Liver (tissue), 9 donors: ENCODE measurements around the gene CFAP70. TPM values are rescaled to one million over a fixed set of nuclear protein-coding genes. Genes with fewer than 3 reads are reported as not detected.

Experiments used
- DNase-seq: peaks from one replicate; pipeline ENCODE4 v3.0.0-alpha.2; 2017; ENCODE audit warnings: low spot score
- H3K27ac ChIP-seq, 2 donors: one replicate each; pipeline ENCODE4 v1.7.0; 2013; ENCODE audit warnings: inconsistent platforms in 2 of 2, low read length in 2 of 2, control low read depth in 1 of 2, low read depth in 1 of 2, mild to moderate bottlenecking in 1 of 2
- H3K27me3 ChIP-seq, 4 donors: one replicate each; pipeline versions ENCODE4 v1.6.1 to v1.7.0; 2013; ENCODE audit warnings: low read length in 3 of 4, inconsistent platforms in 1 of 4, mild to moderate bottlenecking in 1 of 4, moderate library complexity in 1 of 4; ENCODE audit not compliant: control insufficient read depth in 4 of 4, insufficient read depth in 4 of 4
- H3K36me3 ChIP-seq, 4 donors: one replicate each; pipeline versions ENCODE4 v1.6.1 to v1.7.0; 2013; ENCODE audit warnings: low read length in 3 of 4, mild to moderate bottlenecking in 3 of 4, low read depth in 1 of 4, moderate library complexity in 1 of 4; ENCODE audit not compliant: control insufficient read depth in 4 of 4, insufficient read depth in 3 of 4
- H3K4me1 ChIP-seq, 4 donors: one replicate each; pipeline versions ENCODE4 v1.6.1 to v1.7.0; 2013; ENCODE audit warnings: low read length in 3 of 4, mild to moderate bottlenecking in 3 of 4, moderate library complexity in 1 of 4; ENCODE audit not compliant: control insufficient read depth in 4 of 4, insufficient read depth in 4 of 4
- H3K4me3 ChIP-seq, 3 donors: one replicate each; pipeline versions ENCODE4 v1.6.1 to v1.7.0; 2013; ENCODE audit warnings: low read length in 3 of 3, control low read depth in 1 of 3, low read depth in 1 of 3, mild to moderate bottlenecking in 1 of 3
- H3K9ac ChIP-seq, 2 donors: one replicate each; pipeline ENCODE4 v1.7.0; 2013; ENCODE audit warnings: low read length in 2 of 2, mild to moderate bottlenecking in 2 of 2, moderate library complexity in 2 of 2, control low read depth in 1 of 2, low read depth in 1 of 2
- H3K9me3 ChIP-seq, 4 donors: one replicate each; pipeline versions ENCODE4 v1.6.1 to v1.7.0; 2013; ENCODE audit warnings: low read length in 3 of 4; ENCODE audit not compliant: control insufficient read depth in 4 of 4
- EGR1 ChIP-seq, 2 donors: IDR thresholded peaks; 2 replicates each; pipeline ENCODE4 v1.6.1; 2016 to 2018; ENCODE audit warnings: antibody characterized with exemption in 2 of 2, low read depth in 2 of 2
- FOXA2 ChIP-seq: IDR thresholded peaks from 2 replicates; pipeline ENCODE4 v1.6.1; 2016; ENCODE audit warnings: antibody characterized with exemption
- GABPA ChIP-seq, 2 donors: IDR thresholded peaks in 1 of 2; conservative IDR thresholded peaks in 1 of 2; 2 replicates each; pipeline ENCODE4 v1.6.1; 2016; ENCODE audit warnings: antibody characterized with exemption in 2 of 2, mild to moderate bottlenecking in 1 of 2, moderate library complexity in 1 of 2
- HNF4G ChIP-seq: IDR thresholded peaks from 2 replicates; pipeline ENCODE4 v1.6.1; 2016; ENCODE audit warnings: antibody characterized with exemption
- JUND ChIP-seq, 2 donors: IDR thresholded peaks; 2 replicates each; pipeline ENCODE4 v1.6.1; 2016; ENCODE audit warnings: antibody characterized with exemption in 2 of 2
- NR2F2 ChIP-seq: IDR thresholded peaks from 2 replicates; pipeline ENCODE4 v1.6.1; 2016; ENCODE audit warnings: antibody characterized with exemption
- RAD21 ChIP-seq, 2 donors: IDR thresholded peaks; 2 replicates each; pipeline ENCODE4 v1.6.1; 2016; ENCODE audit warnings: antibody characterized with exemption in 2 of 2, mild to moderate bottlenecking in 2 of 2
- RXRA ChIP-seq, 2 donors: IDR thresholded peaks; 2 replicates each; pipeline ENCODE4 v1.6.1; 2017 to 2018; ENCODE audit warnings: antibody characterized with exemption in 2 of 2, mild to moderate bottlenecking in 1 of 2
- SP1 ChIP-seq: IDR thresholded peaks from 2 replicates; pipeline ENCODE4 v1.6.1; 2018; ENCODE audit warnings: antibody characterized with exemption, mild to moderate bottlenecking
- TAF1 ChIP-seq: conservative IDR thresholded peaks from 2 replicates; pipeline ENCODE4 v1.6.1; 2016; ENCODE audit warnings: antibody characterized with exemption, mild to moderate bottlenecking
- YY1 ChIP-seq: IDR thresholded peaks from 2 replicates; pipeline ENCODE4 v1.6.1; 2016; ENCODE audit warnings: antibody characterized with exemption, mild to moderate bottlenecking
- WGBS: extraction: QIAGEN DNeasy Blood & Tissue Kit; methylation state at CpG from one replicate; pipeline ENCODE4 v1.1.7; 2013; 5-methylcytosine and 5-hydroxymethylcytosine counted together
- polyA plus RNA-seq, 2 donors: library from polyadenylated mRNA; stranded (reverse) in 1 of 2; unstranded in 1 of 2; fragments of 200-250 nt in 1 of 2; fragments of >200 nt in 1 of 2; fragmentation: Nextera tagmentation in 1 of 2; extraction: Ambion mirVana in 1 of 2; gene quantifications; one replicate each; pipeline versions ENCODE4 v1.2.1 to v1.2.3, GENCODE V29; 2013 to 2015
- total RNA-seq, 2 donors: library from RNA; depleted of rRNA; stranded (reverse); fragments of >200 nt; gene quantifications; one replicate each; pipeline ENCODE4 v1.2.3, GENCODE V29; 2014
- TF ChIP-seq, protein P1 (sequence below): IDR thresholded peaks from 2 replicates; pipeline ENCODE4 v1.6.1; 2016; ENCODE audit warnings: antibody characterized with exemption
- TF ChIP-seq, protein P2 (sequence below): IDR thresholded peaks from 2 replicates; pipeline ENCODE4 v1.6.1; 2016; ENCODE audit warnings: antibody characterized with exemption
- TF ChIP-seq, protein P3 (sequence below): fragments of 150-350 bp; IDR thresholded peaks from 2 replicates; pipeline ENCODE4 v1.5.1; 2017; ENCODE audit warnings: improper control_type of control experiment, low read depth, low read length; ENCODE audit not compliant: missing input control
- TF ChIP-seq, protein P4 (sequence below): IDR thresholded peaks from 2 replicates; pipeline ENCODE4 v1.6.1; 2016; ENCODE audit warnings: antibody characterized with exemption
- donor health status: healthy.
- donor health status: healthy.
- donor health status: healthy.
- donor health status: healthy.
- donor health status: healthy.

CFAP70 gene
- total and polyA plus RNA-seq, 4 donors, result 0.46 to 2.3 (median 0.80) TPM

DNA sequence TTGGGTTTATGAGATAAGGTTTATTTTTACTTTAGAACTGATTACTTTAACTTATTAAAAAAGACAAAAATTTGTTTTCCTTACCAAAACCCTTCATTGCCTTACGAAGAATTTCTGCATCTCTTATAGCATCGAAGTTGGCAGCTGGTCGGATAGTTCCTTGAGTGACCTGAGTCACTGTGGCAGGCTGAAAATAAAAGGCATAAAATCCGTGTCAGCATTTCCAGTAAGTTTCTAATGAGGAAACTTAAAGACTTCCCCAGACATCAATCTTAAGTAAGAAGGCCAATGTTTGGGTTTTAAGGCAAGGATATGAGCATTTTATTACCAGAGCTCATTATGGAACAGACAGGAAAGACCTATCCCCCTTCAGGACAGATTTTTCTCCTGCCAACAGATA lies 29.6 kb upstream of the CFAP70 start:
- Histone ChIP-seq H3K9me3 (no peaks in the 10 kb centered on the region), H3K4me1 (no peaks in the 10 kb centered on the region)
- 90% methylated on average over 4 of the region's 4 CpGs for WGBS

DNA sequence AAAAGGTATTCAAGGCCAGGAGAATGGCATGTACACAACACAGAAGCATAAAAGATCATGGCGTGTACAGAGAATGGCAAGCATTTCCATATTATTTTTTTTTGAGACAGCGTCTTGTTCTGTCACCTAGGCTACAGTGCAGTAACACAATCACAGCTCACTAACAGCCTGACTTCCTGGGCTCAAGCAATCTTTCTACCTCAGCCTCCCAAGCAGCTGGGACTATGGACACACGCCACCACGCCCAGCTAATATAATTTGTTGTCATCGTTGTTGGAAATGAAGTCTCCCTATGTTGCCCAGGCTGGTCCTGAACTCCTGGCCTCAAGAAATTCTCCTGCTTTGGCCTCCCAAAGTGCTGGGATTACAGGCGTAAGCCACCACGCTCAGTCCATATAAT lies 27.9 kb upstream of the CFAP70 start:
- H3K36me3 ChIP-seq, result peaks cover 16 to 70% (median 62%) of the 10 kb centered on the region in 4 donors
- H3K9ac ChIP-seq, result no peak overlapping the region
- whole genome bisulfite sequencing, result 93% methylated on average over 7 of the region's 7 CpGs
- H3K27ac ChIP-seq, result no peak overlapping the region
- TF ChIP-seq HNF4G (no peak), JUND (IDR thresholded peaks at IDR 0.05) (no peak), YY1 (no peak), RXRA (IDR thresholded peaks at IDR 0.05) (no peak), TAF1 (no peak), SP1 (no peak), EGR1 (IDR thresholded peaks at IDR 0.05; ENCODE audit: low read depth in 2 of 2) (no peak)
- TF ChIP-seq, protein P1, sequence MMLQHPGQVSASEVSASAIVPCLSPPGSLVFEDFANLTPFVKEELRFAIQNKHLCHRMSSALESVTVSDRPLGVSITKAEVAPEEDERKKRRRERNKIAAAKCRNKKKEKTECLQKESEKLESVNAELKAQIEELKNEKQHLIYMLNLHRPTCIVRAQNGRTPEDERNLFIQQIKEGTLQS, result no peak
- TF ChIP-seq, protein P2, sequence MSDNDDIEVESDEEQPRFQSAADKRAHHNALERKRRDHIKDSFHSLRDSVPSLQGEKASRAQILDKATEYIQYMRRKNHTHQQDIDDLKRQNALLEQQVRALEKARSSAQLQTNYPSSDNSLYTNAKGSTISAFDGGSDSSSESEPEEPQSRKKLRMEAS, result no peak
- H3K9me3 ChIP-seq, result no peaks in the 10 kb centered on the region
- H3K27me3 ChIP-seq, result no peaks in the 10 kb centered on the region
- no peak for DNase-seq
- H3K4me3 ChIP-seq, result no peak overlapping the region
- H3K4me1 ChIP-seq, result no peaks in the 10 kb centered on the region

More for the DNA sequence above, 29.6 kb upstream of the CFAP70 start:
- H3K4me3 ChIP-seq, result no peak overlapping the region
- no peak overlapping the region for H3K9ac ChIP-seq
- peaks cover 16 to 56% (median 49%) of the 10 kb centered on the region in 4 donors for H3K36me3 ChIP-seq
- no peak overlapping the region for H3K27ac ChIP-seq
- H3K27me3 ChIP-seq, result no peaks in the 10 kb centered on the region
- DNase-seq, result no peak
- TF ChIP-seq GABPA (IDR thresholded peaks at IDR 0.05 in 1 of 2, conservative IDR thresholded peaks at IDR 0.05 in 1 of 2), result no peak

DNA sequence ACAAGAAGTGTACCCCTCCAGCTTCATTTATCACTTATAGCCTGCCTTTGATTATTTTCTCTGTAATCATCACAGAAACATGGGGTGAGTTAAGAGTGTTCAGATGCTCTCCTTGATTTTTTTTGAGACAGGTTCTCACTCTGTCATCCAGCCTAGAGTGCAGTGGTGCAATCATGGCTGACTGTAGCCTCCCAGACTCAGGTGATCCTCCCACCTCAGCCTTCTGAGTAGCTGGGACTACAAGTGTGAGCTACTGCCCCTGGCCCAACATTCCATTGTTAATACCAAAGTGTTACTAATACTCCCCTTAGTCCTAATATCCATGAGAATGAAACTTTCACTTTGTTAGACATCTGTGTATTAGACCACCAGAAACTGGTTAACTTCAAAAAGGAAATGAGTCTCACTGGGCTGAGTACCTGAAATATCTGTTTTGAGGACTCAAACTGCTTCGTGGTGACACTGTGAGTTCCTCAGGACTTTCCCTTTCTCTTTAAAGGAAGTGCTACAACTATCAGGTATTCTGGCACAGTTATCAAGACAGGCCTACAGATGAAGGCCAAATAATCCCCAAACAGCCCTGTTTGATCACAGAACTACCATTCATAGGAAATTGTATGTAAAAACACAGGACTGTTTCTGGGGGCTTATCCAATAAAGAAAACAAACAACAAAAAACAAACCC lies 20.5 kb upstream of the CFAP70 start:
- TF ChIP-seq GABPA (IDR thresholded peaks at IDR 0.05 in 1 of 2, conservative IDR thresholded peaks at IDR 0.05 in 1 of 2) (no peak), SP1 (no peak), NR2F2 (no peak), TAF1 (no peak), RXRA (IDR thresholded peaks at IDR 0.05) (no peak), RAD21 (IDR thresholded peaks at IDR 0.05) (no peak), FOXA2 (no peak), YY1 (no peak), HNF4G (no peak)
- TF ChIP-seq, protein P3, sequence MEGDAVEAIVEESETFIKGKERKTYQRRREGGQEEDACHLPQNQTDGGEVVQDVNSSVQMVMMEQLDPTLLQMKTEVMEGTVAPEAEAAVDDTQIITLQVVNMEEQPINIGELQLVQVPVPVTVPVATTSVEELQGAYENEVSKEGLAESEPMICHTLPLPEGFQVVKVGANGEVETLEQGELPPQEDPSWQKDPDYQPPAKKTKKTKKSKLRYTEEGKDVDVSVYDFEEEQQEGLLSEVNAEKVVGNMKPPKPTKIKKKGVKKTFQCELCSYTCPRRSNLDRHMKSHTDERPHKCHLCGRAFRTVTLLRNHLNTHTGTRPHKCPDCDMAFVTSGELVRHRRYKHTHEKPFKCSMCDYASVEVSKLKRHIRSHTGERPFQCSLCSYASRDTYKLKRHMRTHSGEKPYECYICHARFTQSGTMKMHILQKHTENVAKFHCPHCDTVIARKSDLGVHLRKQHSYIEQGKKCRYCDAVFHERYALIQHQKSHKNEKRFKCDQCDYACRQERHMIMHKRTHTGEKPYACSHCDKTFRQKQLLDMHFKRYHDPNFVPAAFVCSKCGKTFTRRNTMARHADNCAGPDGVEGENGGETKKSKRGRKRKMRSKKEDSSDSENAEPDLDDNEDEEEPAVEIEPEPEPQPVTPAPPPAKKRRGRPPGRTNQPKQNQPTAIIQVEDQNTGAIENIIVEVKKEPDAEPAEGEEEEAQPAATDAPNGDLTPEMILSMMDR, result no peak
- TF ChIP-seq, protein P1, result no peak
- TF ChIP-seq, protein P4, sequence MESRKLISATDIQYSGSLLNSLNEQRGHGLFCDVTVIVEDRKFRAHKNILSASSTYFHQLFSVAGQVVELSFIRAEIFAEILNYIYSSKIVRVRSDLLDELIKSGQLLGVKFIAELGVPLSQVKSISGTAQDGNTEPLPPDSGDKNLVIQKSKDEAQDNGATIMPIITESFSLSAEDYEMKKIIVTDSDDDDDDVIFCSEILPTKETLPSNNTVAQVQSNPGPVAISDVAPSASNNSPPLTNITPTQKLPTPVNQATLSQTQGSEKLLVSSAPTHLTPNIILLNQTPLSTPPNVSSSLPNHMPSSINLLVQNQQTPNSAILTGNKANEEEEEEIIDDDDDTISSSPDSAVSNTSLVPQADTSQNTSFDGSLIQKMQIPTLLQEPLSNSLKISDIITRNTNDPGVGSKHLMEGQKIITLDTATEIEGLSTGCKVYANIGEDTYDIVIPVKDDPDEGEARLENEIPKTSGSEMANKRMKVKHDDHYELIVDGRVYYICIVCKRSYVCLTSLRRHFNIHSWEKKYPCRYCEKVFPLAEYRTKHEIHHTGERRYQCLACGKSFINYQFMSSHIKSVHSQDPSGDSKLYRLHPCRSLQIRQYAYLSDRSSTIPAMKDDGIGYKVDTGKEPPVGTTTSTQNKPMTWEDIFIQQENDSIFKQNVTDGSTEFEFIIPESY, result no peak
- Histone ChIP-seq H3K9me3 (no peaks in the 10 kb centered on the region), H3K27ac (no peak overlapping the region), H3K27me3 (no peaks in the 10 kb centered on the region), H3K4me1 (no peaks in the 10 kb centered on the region), H3K36me3 (peaks cover 19 to 80% (median 67%) of the 10 kb centered on the region in 4 donors), H3K9ac (no peak overlapping the region), H3K4me3 (no peak overlapping the region)
- DNase-seq, result no peak
- 86% methylated on average over 1 of the region's 1 CpG for WGBS
